Small intestine (tissue), 7 donors: Measurements from ENCODE around the gene ATP7A. TPM values are rescaled to one million over a fixed set of nuclear protein-coding genes. Genes with fewer than 3 reads are reported as not detected.
A peak's percentile ranks its signal among the peaks of the same experiment; 100 is the strongest.

ENCODE experiments used
- DNase-seq, 2 donors: peaks; one replicate each; pipeline versions ENCODE4 v3.0.0 to v3.0.0-alpha.2; 2013
- FAIRE-seq: peaks from 2 replicates; lab custom pipeline; 2012; peaks lifted over from hg19 to GRCh38; lab: Jason Lieb, UNC
- H3K27ac ChIP-seq, 3 donors: one replicate each; pipeline ENCODE4 v1.5.1; 2013; ENCODE audit warnings: low read length in 2 of 3, mild to moderate bottlenecking in 2 of 3, control low read depth in 1 of 3, inconsistent platforms in 1 of 3, low read depth in 1 of 3, moderate library complexity in 1 of 3
- H3K27me3 ChIP-seq, 3 donors: one replicate each; pipeline ENCODE4 v1.6.1; 2013; ENCODE audit warnings: low read length in 3 of 3, inconsistent platforms in 1 of 3; ENCODE audit not compliant: control insufficient read depth in 3 of 3, insufficient read depth in 3 of 3
- H3K36me3 ChIP-seq, 3 donors: one replicate each; pipeline ENCODE4 v1.6.1; 2013; ENCODE audit warnings: low read length in 3 of 3, inconsistent platforms in 1 of 3, low read depth in 1 of 3, mild to moderate bottlenecking in 1 of 3, moderate library complexity in 1 of 3; ENCODE audit not compliant: control insufficient read depth in 3 of 3, insufficient read depth in 2 of 3
- H3K4me1 ChIP-seq, 3 donors: one replicate each; pipeline ENCODE4 v1.6.1; 2013; ENCODE audit warnings: low read length in 2 of 3, inconsistent platforms in 1 of 3, low read depth in 1 of 3, mild to moderate bottlenecking in 1 of 3, moderate library complexity in 1 of 3; ENCODE audit not compliant: control insufficient read depth in 3 of 3, insufficient read depth in 2 of 3
- H3K4me3 ChIP-seq, 3 donors: one replicate each; pipeline ENCODE4 v1.5.1; 2013; ENCODE audit warnings: low read length in 3 of 3, control low read depth in 1 of 3, inconsistent platforms in 1 of 3, low read depth in 1 of 3, mild to moderate bottlenecking in 1 of 3, moderate library complexity in 1 of 3
- H3K9me3 ChIP-seq, 2 donors: one replicate each; pipeline ENCODE4 v1.6.1; 2013; ENCODE audit warnings: low read depth in 1 of 2, low read length in 1 of 2; ENCODE audit not compliant: control insufficient read depth in 2 of 2, insufficient read depth in 1 of 2
- WGBS, 3 donors: extraction: QIAGEN DNeasy Blood & Tissue Kit; methylation state at CpG; one replicate each; pipeline ENCODE4 v1.1.7; 2013; 5-methylcytosine and 5-hydroxymethylcytosine counted together
- polyA plus RNA-seq, 4 donors: library from polyadenylated mRNA; stranded (reverse) in 3 of 4; unstranded in 1 of 4; fragments of 200-250 nt in 3 of 4; fragments of 120-200 nt in 1 of 4; gene quantifications; one replicate each; pipeline versions ENCODE4 v1.2.1 to v1.2.3, GENCODE V29; 2013
- donor health status: healthy with polysubstance abuse.
- donor health status: control.
- donor health status: control.
- donor health status: Bipolar disorder and iron deficiency.
- donor health status: healthy.

ATP7A gene
- polyA plus RNA-seq, 4 donors: 0.81 to 9.2 (median 1.8) TPM

DNA sequence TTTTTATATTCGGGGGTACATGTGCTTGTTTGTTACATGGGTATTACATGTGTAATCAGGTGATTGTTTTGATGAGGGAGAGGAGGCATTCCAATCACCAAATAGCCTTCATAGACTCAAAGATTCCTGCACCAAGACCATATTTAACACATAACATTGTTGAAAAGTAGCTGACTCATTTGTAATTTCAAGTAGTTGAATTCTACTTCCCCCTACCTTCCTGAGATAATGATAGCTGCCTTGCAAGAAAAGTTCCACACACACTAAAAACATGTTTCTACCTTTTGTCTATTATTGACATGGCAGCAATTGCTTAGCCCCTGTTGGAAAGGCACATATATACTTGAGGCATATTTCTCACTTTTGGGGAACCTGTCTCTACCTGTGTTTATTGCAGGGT, 42.8 kb downstream of the ATP7A start:
- 27 to 55% (median 48%) methylated on average over 1 of the region's 1 CpG for WGBS, 3 donors
- Histone ChIP-seq H3K36me3 (no peaks in the 10 kb centered on the region), H3K27ac (no peak overlapping the region), H3K27me3 (no peaks in the 10 kb centered on the region), H3K4me1 (no peaks in the 10 kb centered on the region), H3K9me3 (no peaks in the 10 kb centered on the region), H3K4me3 (no peak overlapping the region)
- DNase-seq (peak in 1 of 2 donors; percentile 14), FAIRE-seq (no peak)

DNA sequence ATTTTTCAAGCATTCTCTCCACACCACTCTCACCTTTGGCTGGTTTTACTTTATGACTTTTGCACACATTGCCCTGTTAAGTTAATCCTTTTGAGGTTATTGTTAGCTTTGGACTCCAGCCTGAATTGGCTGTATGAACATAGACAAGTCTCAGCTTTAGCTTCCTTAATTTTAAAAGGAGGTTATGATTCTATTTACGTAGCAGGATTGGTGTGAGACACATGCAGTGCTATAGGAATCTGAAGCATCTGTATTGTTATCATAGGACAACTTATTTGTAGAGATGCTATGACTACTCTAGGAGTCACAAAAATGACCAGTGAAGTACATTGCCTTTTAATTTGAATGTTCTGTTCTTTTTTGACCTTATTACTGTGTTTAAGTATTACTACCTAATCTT, 43.2 kb downstream of the ATP7A start:
- H3K4me3 ChIP-seq: no peak overlapping the region
- no peaks in the 10 kb centered on the region for H3K27me3 ChIP-seq
- no peak for FAIRE-seq
- peak in 1 of 2 donors; percentile 33 for DNase-seq
- WGBS, 3 donors: 10 to 52% (median 42%) methylated on average over 1 of the region's 1 CpG
- no peaks in the 10 kb centered on the region for H3K4me1 ChIP-seq
- no peak overlapping the region for H3K27ac ChIP-seq
- H3K9me3 ChIP-seq: no peaks in the 10 kb centered on the region
- no peaks in the 10 kb centered on the region for H3K36me3 ChIP-seq

DNA sequence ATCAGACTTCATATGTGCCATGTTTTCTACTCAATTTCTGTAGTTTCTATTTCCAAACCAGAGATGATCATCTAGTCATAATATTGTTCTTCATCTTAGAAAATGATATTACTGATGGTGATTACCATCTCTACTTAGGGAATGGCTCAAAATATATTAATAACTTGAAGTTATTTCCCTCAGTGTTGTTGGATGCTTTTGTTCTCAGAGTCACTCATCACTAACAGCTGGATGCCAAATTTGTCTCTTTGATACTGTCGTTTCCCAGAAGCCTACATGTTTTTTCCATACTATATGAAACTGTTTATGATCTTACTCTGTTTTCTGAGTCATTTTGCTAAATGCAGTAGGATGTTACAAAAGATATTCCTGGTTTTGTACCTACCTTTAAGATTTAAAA, 50.1 kb downstream of the ATP7A start:
- Histone ChIP-seq H3K4me3 (no peak overlapping the region), H3K27me3 (no peaks in the 10 kb centered on the region), H3K4me1 (no peaks in the 10 kb centered on the region), H3K9me3 (no peaks in the 10 kb centered on the region), H3K27ac (no peak overlapping the region), H3K36me3 (no peaks in the 10 kb centered on the region)
- 5 to 50% (median 18%) methylated on average over 1 of the region's 1 CpG for WGBS, 3 donors
- DNase-seq (no peak), FAIRE-seq (no peak)

DNA sequence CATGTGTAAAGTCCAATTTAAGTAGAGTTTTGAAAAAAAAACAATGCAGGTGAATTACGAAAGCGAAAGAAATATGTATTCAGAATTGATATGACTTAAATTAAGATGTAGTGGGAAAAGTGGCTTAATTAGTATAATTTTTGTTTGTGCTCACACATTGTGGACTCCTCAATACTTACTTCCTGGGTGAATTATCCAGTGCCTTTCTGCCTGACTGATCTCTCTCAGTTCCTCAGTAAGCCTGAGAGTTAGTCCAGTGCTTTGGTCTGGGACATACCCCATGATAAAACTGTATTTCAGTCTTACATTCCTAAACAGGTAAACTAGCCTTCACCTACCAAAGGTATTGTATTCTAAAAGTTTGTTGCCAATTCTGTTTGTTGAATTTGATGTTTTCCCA, 50.6 kb downstream of the ATP7A start:
- 30 to 73% (median 56%) methylated on average over 2 of the region's 2 CpGs for WGBS, 3 donors
- DNase-seq (no peak), FAIRE-seq (no peak)

DNA sequence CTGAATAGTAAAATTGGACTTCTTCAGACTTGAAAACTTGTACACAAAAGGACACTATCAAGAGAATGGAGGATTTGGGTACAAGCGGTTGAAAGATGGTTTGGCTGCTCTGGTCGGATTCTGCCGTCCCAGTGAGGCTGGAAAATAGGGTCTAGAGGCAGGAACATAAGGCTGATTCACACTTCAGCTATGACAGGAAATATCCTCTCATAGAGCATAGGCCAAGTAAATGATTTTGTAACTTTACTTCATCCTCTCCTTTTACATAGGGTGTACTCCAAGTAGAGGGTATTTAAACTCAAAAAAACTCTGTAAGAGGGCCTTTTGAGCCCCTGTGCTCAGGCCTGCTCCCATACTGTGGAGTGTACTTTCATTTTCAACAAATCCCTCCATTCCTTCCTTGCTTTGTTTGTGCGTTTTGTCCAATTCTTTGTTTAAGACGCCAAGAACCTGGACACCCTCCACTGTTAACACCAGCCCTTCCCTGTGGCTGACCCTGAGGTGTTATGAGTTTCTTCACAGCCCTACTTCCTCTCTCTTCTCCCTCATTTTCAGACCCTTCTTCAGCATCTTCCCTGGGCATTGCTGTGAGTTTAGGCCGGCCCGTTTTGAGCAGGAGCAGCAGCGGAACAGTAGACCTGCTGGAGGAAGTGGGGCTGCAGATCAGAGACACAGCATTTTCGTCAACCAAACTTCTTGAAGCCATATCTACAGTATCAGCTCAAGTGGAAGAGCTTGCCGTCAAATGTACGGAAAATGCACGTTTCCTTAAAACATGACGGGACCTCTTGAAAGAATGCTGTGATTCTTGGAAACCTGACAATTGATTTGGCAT, 51.8 kb downstream of the ATP7A start:
- FAIRE-seq (no peak), DNase-seq (no peak)
- no peak overlapping the region for H3K4me3 ChIP-seq
- H3K27me3 ChIP-seq: no peaks in the 10 kb centered on the region
- WGBS, 3 donors: 77 to 92% (median 78%) methylated on average over 13 of the region's 13 CpGs
- H3K36me3 ChIP-seq: no peaks in the 10 kb centered on the region
- H3K4me1 ChIP-seq: no peaks in the 10 kb centered on the region
- H3K27ac ChIP-seq: no peak overlapping the region
- no peaks in the 10 kb centered on the region for H3K9me3 ChIP-seq

More for the DNA sequence above, 50.6 kb downstream of the ATP7A start:
- Histone ChIP-seq H3K4me1 (no peaks in the 10 kb centered on the region), H3K9me3 (no peaks in the 10 kb centered on the region), H3K27ac (no peak overlapping the region), H3K4me3 (no peak overlapping the region), H3K36me3 (no peaks in the 10 kb centered on the region), H3K27me3 (no peaks in the 10 kb centered on the region)

DNA sequence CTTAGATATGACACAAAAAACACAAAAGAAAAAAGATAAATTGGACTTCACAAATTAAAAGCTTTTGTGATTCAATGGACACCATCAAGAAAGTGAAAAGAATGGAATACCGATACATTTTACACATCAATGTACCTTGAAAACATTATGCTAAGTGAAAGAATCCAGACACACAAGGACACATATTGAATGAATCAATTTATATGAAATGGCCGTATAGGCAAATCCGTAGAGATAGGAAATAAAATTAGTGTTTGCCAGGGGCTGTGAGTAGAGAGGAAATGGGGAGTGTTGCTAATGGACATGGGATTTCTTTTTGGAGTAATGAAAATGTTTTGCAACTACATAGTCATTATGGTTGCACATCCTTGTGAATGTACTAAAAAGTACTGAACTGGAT, 55.9 kb downstream of the ATP7A start:
- 92 to 98% (median 95%) methylated on average over 3 of the region's 3 CpGs for WGBS, 3 donors
- no peak for FAIRE-seq

DNA sequence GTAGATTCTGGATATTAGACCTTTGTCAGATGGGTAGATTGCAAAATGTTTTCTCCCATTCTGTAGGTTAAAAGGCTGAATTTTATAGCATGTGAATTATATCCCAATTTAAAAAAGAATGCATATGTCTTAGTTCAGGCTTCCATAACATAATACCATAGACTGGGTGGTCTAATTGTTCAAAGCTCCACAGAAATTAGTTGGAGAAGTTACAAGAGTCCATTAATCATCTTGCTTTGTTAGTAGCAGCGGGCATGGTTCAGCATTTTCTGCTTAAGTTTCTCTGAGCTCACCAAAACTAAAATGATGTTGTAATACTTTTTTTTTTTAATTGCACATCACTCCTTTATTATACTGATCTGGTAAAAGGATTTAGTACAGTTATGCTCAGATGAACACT, 57.1 kb downstream of the ATP7A start:
- DNase-seq: no peak
- no peak for FAIRE-seq
- no peaks in the 10 kb centered on the region for H3K27me3 ChIP-seq
- no peaks in the 10 kb centered on the region for H3K9me3 ChIP-seq
- H3K27ac ChIP-seq: no peak overlapping the region
- H3K36me3 ChIP-seq: peaks cover 0 to 2% (median 0%) of the 10 kb centered on the region in 3 donors
- no peak overlapping the region for H3K4me3 ChIP-seq
- WGBS, 3 donors: 52 to 95% (median 75%) methylated on average over 1 of the region's 1 CpG
- no peaks in the 10 kb centered on the region for H3K4me1 ChIP-seq

More for the DNA sequence above, 55.9 kb downstream of the ATP7A start:
- no peaks in the 10 kb centered on the region for H3K4me1 ChIP-seq
- H3K4me3 ChIP-seq: no peak overlapping the region
- no peaks in the 10 kb centered on the region for H3K36me3 ChIP-seq
- H3K27me3 ChIP-seq: no peaks in the 10 kb centered on the region
- no peak for DNase-seq
- no peak overlapping the region for H3K27ac ChIP-seq
- H3K9me3 ChIP-seq: no peaks in the 10 kb centered on the region

DNA sequence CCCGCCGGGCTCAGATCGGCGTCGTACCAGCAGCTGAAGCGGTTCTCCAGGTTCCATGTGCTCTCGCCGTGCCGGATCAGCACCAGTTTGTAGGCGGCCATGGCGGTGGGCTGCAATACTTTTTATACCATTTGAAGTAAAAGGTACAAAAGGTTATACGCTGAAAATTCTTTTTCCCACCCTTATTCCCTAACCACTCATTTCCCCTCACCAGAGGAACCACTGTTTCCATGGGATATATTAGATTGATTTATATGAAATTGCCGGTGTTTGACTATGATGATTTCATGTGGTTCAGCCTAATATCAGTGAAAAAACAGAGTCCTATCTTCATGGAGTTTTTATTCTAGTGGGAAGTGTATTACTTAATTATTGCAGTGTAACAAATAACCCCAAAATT, 59.0 kb downstream of the ATP7A start, which contains the start of gene PGAM4:
Gene PGAM4, minus strand, starts transcription at position 101 of the 400 bp plus-strand sequence. Its CDS starts 0 bp downstream, at position 101.
- Histone ChIP-seq H3K9me3 (no peaks in the 10 kb centered on the region), H3K36me3 (peaks cover 0 to 2% (median 0%) of the 10 kb centered on the region in 3 donors), H3K4me1 (no peaks in the 10 kb centered on the region), H3K27ac (no peak within 1 kb of the TSS), H3K4me3 (no peak within 1 kb of the TSS), H3K27me3 (no peaks in the 10 kb centered on the region)
- FAIRE-seq: no peak
- WGBS, 3 donors: 94 to 99% (median 98%) methylated on average over 13 of the region's 13 CpGs
- no peak for DNase-seq
